OCI-LY1 (cell line): ENCODE results near the gene SENP6.

Source experiments
- EZH2 ChIP-seq: fragments of 200-600 bp; sonication (generic), shearing (Covaris generic); IDR thresholded peaks from 2 replicates; pipeline ENCODE4 v1.8.0; 2017; ENCODE audit warnings: borderline replicate concordance, mixed run types, mild to moderate bottlenecking, antibody characterized with exemption, low read length, moderate library complexity, mixed read lengths
- TF ChIP-seq, protein P1 (sequence below): fragments of 200-600 bp; sonication (generic), shearing (Covaris generic); IDR thresholded peaks from 2 replicates; pipeline ENCODE4 v1.5.1; 2017; ENCODE audit warnings: mild to moderate bottlenecking, antibody characterized with exemption, low read length, moderate library complexity, mixed read lengths

DNA sequence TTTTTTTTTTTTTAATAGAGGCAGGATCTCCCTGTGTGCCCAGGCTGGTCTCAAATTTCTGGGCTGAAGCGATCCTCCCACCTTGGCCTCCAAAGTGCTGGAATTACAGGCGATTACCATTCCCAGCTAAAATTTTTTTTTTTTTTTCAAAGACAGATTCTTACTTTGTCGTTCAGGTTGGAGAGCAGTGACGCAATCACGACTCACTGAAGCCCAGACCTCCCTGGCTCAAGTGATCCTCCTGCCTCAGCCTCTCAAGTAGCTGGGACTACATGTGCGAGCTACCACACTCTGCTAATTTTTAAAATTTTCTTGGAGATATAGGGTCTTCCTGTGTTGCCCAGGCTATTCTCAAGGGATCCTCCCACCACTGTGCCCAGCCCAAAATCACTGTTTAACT lies 89.3 kb downstream of the SENP6 start:
- TF ChIP-seq, protein P1, sequence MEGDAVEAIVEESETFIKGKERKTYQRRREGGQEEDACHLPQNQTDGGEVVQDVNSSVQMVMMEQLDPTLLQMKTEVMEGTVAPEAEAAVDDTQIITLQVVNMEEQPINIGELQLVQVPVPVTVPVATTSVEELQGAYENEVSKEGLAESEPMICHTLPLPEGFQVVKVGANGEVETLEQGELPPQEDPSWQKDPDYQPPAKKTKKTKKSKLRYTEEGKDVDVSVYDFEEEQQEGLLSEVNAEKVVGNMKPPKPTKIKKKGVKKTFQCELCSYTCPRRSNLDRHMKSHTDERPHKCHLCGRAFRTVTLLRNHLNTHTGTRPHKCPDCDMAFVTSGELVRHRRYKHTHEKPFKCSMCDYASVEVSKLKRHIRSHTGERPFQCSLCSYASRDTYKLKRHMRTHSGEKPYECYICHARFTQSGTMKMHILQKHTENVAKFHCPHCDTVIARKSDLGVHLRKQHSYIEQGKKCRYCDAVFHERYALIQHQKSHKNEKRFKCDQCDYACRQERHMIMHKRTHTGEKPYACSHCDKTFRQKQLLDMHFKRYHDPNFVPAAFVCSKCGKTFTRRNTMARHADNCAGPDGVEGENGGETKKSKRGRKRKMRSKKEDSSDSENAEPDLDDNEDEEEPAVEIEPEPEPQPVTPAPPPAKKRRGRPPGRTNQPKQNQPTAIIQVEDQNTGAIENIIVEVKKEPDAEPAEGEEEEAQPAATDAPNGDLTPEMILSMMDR = no peak
- no peak for TF ChIP-seq EZH2
